ENCODE results near the gene SLAMF6.

SLAMF6 gene

GRCh38 chr1:160467576-160467975 lies 55.5 kb downstream of the SLAMF6 start:
- DNase-seq (ENCODE audit: low spot score) = no peak

GRCh38 chr1:160466961-160467360 lies 56.1 kb downstream of the SLAMF6 start:
- DNase-seq (ENCODE audit: low spot score) = no peak

- DNase-seq (ENCODE audit: low spot score) = no peak
These were observed 57.9 kb downstream of the SLAMF6 start for GRCh38 chr1:160465123-160465522.

GRCh38 chr1:160460683-160461287 lies 62.3 kb downstream of the SLAMF6 start:
- DNase-seq (ENCODE audit: low spot score) = no peak

- no peak for DNase-seq (ENCODE audit: low spot score)
These were observed 62.8 kb downstream of the SLAMF6 start for GRCh38 chr1:160460214-160460642.

- DNase-seq (ENCODE audit: low spot score) = no peak
These were observed 63.4 kb downstream of the SLAMF6 start for GRCh38 chr1:160459687-160460086.

GRCh38 chr1:160459056-160459455 lies 64.0 kb downstream of the SLAMF6 start:
- DNase-seq (ENCODE audit: low spot score) = no peak

GRCh38 chr1:160455153-160455517 lies 67.9 kb downstream of the SLAMF6 start:
- no peak for DNase-seq (ENCODE audit: low spot score)

GRCh38 chr1:160454371-160455152 lies 68.5 kb downstream of the SLAMF6 start:
- DNase-seq (ENCODE audit: low spot score) = no peak

GRCh38 chr1:160453443-160453842 lies 69.6 kb downstream of the SLAMF6 start:
- no peak for DNase-seq (ENCODE audit: low spot score)

- DNase-seq (ENCODE audit: low spot score) = no peak
These were observed 71.2 kb downstream of the SLAMF6 start for GRCh38 chr1:160451859-160452232.

- DNase-seq (ENCODE audit: low spot score) = no peak
These were observed 71.8 kb downstream of the SLAMF6 start for GRCh38 chr1:160451119-160451858.

GRCh38 chr1:160449494-160449893 lies 73.6 kb downstream of the SLAMF6 start:
- DNase-seq (ENCODE audit: low spot score) = no peak

GRCh38 chr1:160446945-160447600 lies 76.0 kb downstream of the SLAMF6 start:
- DNase-seq (ENCODE audit: low spot score) = no peak

- no peak for DNase-seq (ENCODE audit: low spot score)
These were observed 83.3 kb downstream of the SLAMF6 start for GRCh38 chr1:160439718-160440117.

GRCh38 chr1:160438935-160439334 lies 84.1 kb downstream of the SLAMF6 start:
- DNase-seq (ENCODE audit: low spot score) = no peak

GRCh38 chr1:160438317-160438918 lies 84.6 kb downstream of the SLAMF6 start:
- no peak for DNase-seq (ENCODE audit: low spot score)

GRCh38 chr1:160437432-160438316 lies 85.4 kb downstream of the SLAMF6 start:
- no peak for DNase-seq (ENCODE audit: low spot score)

GRCh38 chr1:160436966-160437365 lies 86.1 kb downstream of the SLAMF6 start:
- DNase-seq (ENCODE audit: low spot score) = no peak
